Endothelial cell of umbilical vein (primary cell): Measurements from ENCODE around the gene RAB40A. TPM values are rescaled to one million over a fixed set of nuclear protein-coding genes. Genes with fewer than 3 reads are reported as not detected.

Source experiments
- BruUV-seq: library from RNA; stranded (reverse); fragments of 400-500 nt; replicated peaks from 2 replicates; lab custom pipeline; 2021; lab: Mats Ljungman, UMichigan
- CTCF ChIA-PET: fragments of 300-600, 350-600 bp; sonication (Branson Sonifier 250); formaldehyde crosslinking; loops from one replicate; lab custom pipeline; 2021; ENCODE audit warnings: antibody characterized with exemption, inconsistent platforms; lab: Charles Lee
- POLR2A ChIA-PET: fragments of 300-600, 350-600 bp; sonication (Branson Sonifier 250); formaldehyde crosslinking; loops from one replicate; lab custom pipeline; 2021; ENCODE audit warnings: antibody characterized with exemption, inconsistent platforms; lab: Charles Lee
- DNase-seq: peaks from one replicate; pipeline ENCODE4 v3.0.0-alpha.2; 2011; ENCODE audit warnings: low read depth, low spot score
- FAIRE-seq: peaks from 2 replicates; lab custom pipeline; 2011; peaks lifted over from hg19 to GRCh38; lab: Jason Lieb, UNC
- H2AFZ ChIP-seq: 2 replicates; pipeline ENCODE4 v1.6.0; 2012; ENCODE audit warnings: low read depth, low read length, control low read depth, inconsistent platforms
- H3K27ac ChIP-seq: 2 replicates; pipeline ENCODE4 v1.5.1; 2011; ENCODE audit warnings: low read depth, mild to moderate bottlenecking, control low read depth, low read length, moderate library complexity; ENCODE audit not compliant: insufficient read depth
- H3K27me3 ChIP-seq, 2 experiments: 2 replicates each; pipeline versions ENCODE4 v1.6.0 to v1.6.1; 2011; ENCODE audit warnings: low read length in 2 of 2, mixed read lengths in 1 of 2; ENCODE audit not compliant: control insufficient read depth in 2 of 2, insufficient read depth in 2 of 2
- H3K36me3 ChIP-seq, 2 experiments: 2 replicates in 1 of 2; 3 replicates in 1 of 2; pipeline ENCODE4 v1.5.1; 2011; ENCODE audit warnings: low read length in 2 of 2, mild to moderate bottlenecking in 1 of 2, moderate library complexity in 1 of 2; ENCODE audit not compliant: control insufficient read depth in 2 of 2, insufficient read depth in 2 of 2; ENCODE audit errors: extremely low read depth in 1 of 2
- H3K4me1 ChIP-seq: 3 replicates; pipeline ENCODE4 v1.5.1; 2011; ENCODE audit warnings: mild to moderate bottlenecking, low read length; ENCODE audit not compliant: control insufficient read depth, insufficient read depth; ENCODE audit errors: extremely low read depth
- H3K4me2 ChIP-seq: 2 replicates; pipeline ENCODE4 v1.6.1; 2011; ENCODE audit warnings: low read length, control low read depth, mixed read lengths; ENCODE audit not compliant: insufficient read depth
- H3K4me3 ChIP-seq, 3 experiments: fragments of 200-600 bp in 1 of 3; sonication (generic), shearing (Covaris generic) in 1 of 3; replicated peaks in 1 of 3; 2 replicates each; pipeline ENCODE4 v1.5.1; 2011 to 2016; ENCODE audit warnings: control low read depth in 3 of 3, low read length in 3 of 3, mild to moderate bottlenecking in 2 of 3, inconsistent platforms in 1 of 3, low read depth in 1 of 3, moderate library complexity in 1 of 3; ENCODE audit not compliant: insufficient read depth in 1 of 3
- H3K79me2 ChIP-seq: 2 replicates; pipeline ENCODE4 v1.6.0; 2012; ENCODE audit warnings: low read length, inconsistent platforms; ENCODE audit not compliant: control insufficient read depth, insufficient read depth
- H3K9ac ChIP-seq: replicated peaks from 2 replicates; pipeline ENCODE3; 2011; ENCODE audit warnings: low read length, control low read depth; ENCODE audit not compliant: insufficient read depth; ENCODE audit errors: extremely low read depth
- H3K9me1 ChIP-seq: replicated peaks from 3 replicates; pipeline ENCODE4 v1.6.0; 2011; ENCODE audit warnings: mild to moderate bottlenecking, low read length; ENCODE audit not compliant: control insufficient read depth, insufficient read depth; ENCODE audit errors: extremely low read depth
- H3K9me3 ChIP-seq: replicated peaks from 2 replicates; pipeline ENCODE4 v1.5.1; 2012; ENCODE audit warnings: low read length, inconsistent platforms; ENCODE audit not compliant: control insufficient read depth, insufficient read depth
- H4K20me1 ChIP-seq: replicated peaks from 2 replicates; pipeline ENCODE3; 2011; ENCODE audit warnings: mild to moderate bottlenecking, low read length; ENCODE audit not compliant: control insufficient read depth, insufficient read depth; ENCODE audit errors: extremely low read depth
- CTCF ChIP-seq, 2 donors: IDR thresholded peaks; 1 replicate in 1 of 2; 2 replicates in 1 of 2; pipeline ENCODE4 v1.5.1; 2011; ENCODE audit warnings: low read length in 2 of 2, mild to moderate bottlenecking in 2 of 2, moderate library complexity in 2 of 2, control low read depth in 1 of 2, inconsistent platforms in 1 of 2, low read depth in 1 of 2; ENCODE audit not compliant: insufficient read depth in 1 of 2; ENCODE audit errors: extremely low read depth in 1 of 2
- EZH2 ChIP-seq: IDR thresholded peaks from 2 replicates; pipeline ENCODE4 v1.6.1; 2012; ENCODE audit warnings: borderline replicate concordance, low read depth, mild to moderate bottlenecking, moderate library complexity, low read length, inconsistent platforms; ENCODE audit not compliant: severe bottlenecking
- FOS ChIP-seq: IDR thresholded peaks from 2 replicates; pipeline ENCODE4 v1.6.1; 2011; ENCODE audit warnings: mild to moderate bottlenecking, low read length, moderate library complexity, borderline replicate concordance; ENCODE audit not compliant: insufficient read depth
- GATA2 ChIP-seq: IDR thresholded peaks from 2 replicates; pipeline ENCODE4 v1.7.0; 2011; ENCODE audit warnings: low read depth, mild to moderate bottlenecking, moderate library complexity, mixed read lengths, low read length; ENCODE audit not compliant: insufficient read length, insufficient read depth
- JUN ChIP-seq: IDR thresholded peaks from 2 replicates; pipeline ENCODE4 v1.6.1; 2011; ENCODE audit warnings: borderline replicate concordance, low read depth; ENCODE audit not compliant: insufficient read length, insufficient read depth
- MAX ChIP-seq: IDR thresholded peaks from 2 replicates; pipeline ENCODE4 v1.6.1; 2011; ENCODE audit not compliant: insufficient read depth, insufficient read length
- MYC ChIP-seq: IDR thresholded peaks from one replicate; pipeline ENCODE4 v1.6.1; 2011; ENCODE audit warnings: mild to moderate bottlenecking, low read depth, low read length
- POLR2A ChIP-seq: IDR thresholded peaks from 2 replicates; pipeline ENCODE4 v1.6.1; 2012; ENCODE audit warnings: low read depth, mild to moderate bottlenecking, control low read depth, low read length
- POLR2AphosphoS5 ChIP-seq: IDR thresholded peaks from 2 replicates; pipeline ENCODE4 v1.6.1; 2012; ENCODE audit warnings: low read depth, mild to moderate bottlenecking, control low read depth, low read length, moderate library complexity; ENCODE audit not compliant: insufficient read depth
- dilution Hi-C: fragments of 300-500 bp; cut with MboI; formaldehyde crosslinking; loops from one replicate; pipeline ENCODE4 v1.15.0; 2019; ENCODE audit warnings: low sequenced_read_pairs; ENCODE audit not compliant: extremely low pct_ligation_motif_present
- intact Hi-C: fragments of 100-400 bp; cut with micrococcal nuclease; formaldehyde crosslinking; loops from one replicate; pipeline ENCODE4 v1.10.0; 2022
- polyA plus RNA-seq, 4 experiments: library from polyadenylated mRNA; depleted of rRNA in 3 of 4; stranded (reverse) in 3 of 4; unstranded in 1 of 4; fragments of >200 nt; gene quantifications; 2 replicates each; pipeline versions ENCODE4 v1.2.1 to v1.2.3, GENCODE V29; 2011 to 2012; ENCODE audit warnings: missing spikeins in 1 of 4
- total RNA-seq: library from RNA; stranded (reverse); gene quantifications from 2 replicates; pipeline ENCODE4 v1.2.3, GENCODE V29; 2021

RAB40A gene
- total and polyA plus RNA-seq, 2 donors (not counting 3 experiments of a cell fraction or from before 2014, with no cell fraction given): 0.30 to 0.58 TPM

GRCh38 chrX:103537871-103538387, 18.6 kb upstream of the RAB40A start:
- FAIRE-seq: no peak
- no peak overlapping the region for H2AFZ ChIP-seq
- CTCF ChIA-PET: no interaction called here

More at GRCh38 chrX:103537871-103538387, 18.6 kb upstream of the RAB40A start:
- Histone ChIP-seq H3K36me3 (no peaks in the 10 kb centered on the region), H3K4me1 (no peaks in the 10 kb centered on the region), H3K9me3 (no peaks in the 10 kb centered on the region), H4K20me1 (no peaks in the 10 kb centered on the region), H3K27me3 (no peaks in the 10 kb centered on the region), H3K9ac (no peak overlapping the region), H3K4me3 (no peak overlapping the region), H3K4me2 (no peak overlapping the region), H3K79me2 (no peaks in the 10 kb centered on the region), H3K27ac (no peak overlapping the region), H3K9me1 (no peaks in the 10 kb centered on the region)
- BruUV-seq: no TSS peak
- intact Hi-C loops: no loop called here
- TF ChIP-seq CTCF (IDR thresholded peaks at IDR 0.05; ENCODE audit: extremely low read depth in 1 of 2, insufficient read depth in 1 of 2, low read depth in 1 of 2, low read length in 2 of 2) (no peak), FOS (no peak), POLR2AphosphoS5 (no peak), JUN (no peak), GATA2 (no peak), POLR2A (no peak), MAX (no peak), MYC (no peak), EZH2 (no peak)
- DNase-seq: no peak
- dilution Hi-C loops: no loop called here
- POLR2A ChIA-PET: no interaction called here
